Immature natural killer cell (primary cell): Measurements from ENCODE around the gene ANKZF1. TPM values are rescaled to one million over a fixed set of nuclear protein-coding genes. Genes with fewer than 3 reads are reported as not detected.

ENCODE experiments used
- DNase-seq, 3 donors: peaks; one replicate each; pipeline ENCODE4 v3.0.0; 2022; ENCODE audit warnings: mixed read lengths in 1 of 3
- H3K27ac Mint-ChIP-seq, 6 donors: one replicate each; pipeline ENCODE4 v1.8.0; 2020; ENCODE audit warnings: mixed read lengths in 6 of 6, mild to moderate bottlenecking in 5 of 6, inconsistent platforms in 4 of 6, moderate library complexity in 3 of 6
- H3K27me3 Mint-ChIP-seq, 3 donors: one replicate each; pipeline ENCODE4 v1.8.0; 2020 to 2021; ENCODE audit warnings: low read depth in 3 of 3, mild to moderate bottlenecking in 3 of 3, mixed read lengths in 3 of 3, moderate library complexity in 3 of 3, inconsistent platforms in 1 of 3
- H3K36me3 Mint-ChIP-seq, 3 donors: one replicate each; pipeline ENCODE4 v1.8.0; 2020; ENCODE audit warnings: mixed read lengths in 3 of 3, inconsistent platforms in 2 of 3, mild to moderate bottlenecking in 2 of 3
- H3K4me1 Mint-ChIP-seq, 2 donors: one replicate each; pipeline ENCODE4 v1.8.0; 2020; ENCODE audit warnings: inconsistent platforms in 2 of 2, mild to moderate bottlenecking in 2 of 2, mixed read lengths in 2 of 2, moderate library complexity in 1 of 2
- H3K4me3 Mint-ChIP-seq, 5 donors: one replicate each; pipeline ENCODE4 v1.8.0; 2020; ENCODE audit warnings: mild to moderate bottlenecking in 5 of 5, mixed read lengths in 5 of 5, inconsistent platforms in 3 of 5, moderate library complexity in 3 of 5
- H3K9me3 Mint-ChIP-seq, 6 donors: one replicate each; pipeline ENCODE4 v1.8.0; 2020; ENCODE audit warnings: mild to moderate bottlenecking in 6 of 6, mixed read lengths in 6 of 6, inconsistent platforms in 4 of 6, moderate library complexity in 3 of 6
- polyA plus RNA-seq, 3 donors: library from polyadenylated mRNA; unstranded; fragments of 300-500 nt; fragmentation: Illumina TruSeq; gene quantifications; one replicate each; pipeline ENCODE4 v1.2.3, GENCODE V29; 2021

ANKZF1 gene
- polyA plus RNA-seq, 3 donors from 2014 or later = 11.5 to 28.6 (median 22.4) TPM

DNA sequence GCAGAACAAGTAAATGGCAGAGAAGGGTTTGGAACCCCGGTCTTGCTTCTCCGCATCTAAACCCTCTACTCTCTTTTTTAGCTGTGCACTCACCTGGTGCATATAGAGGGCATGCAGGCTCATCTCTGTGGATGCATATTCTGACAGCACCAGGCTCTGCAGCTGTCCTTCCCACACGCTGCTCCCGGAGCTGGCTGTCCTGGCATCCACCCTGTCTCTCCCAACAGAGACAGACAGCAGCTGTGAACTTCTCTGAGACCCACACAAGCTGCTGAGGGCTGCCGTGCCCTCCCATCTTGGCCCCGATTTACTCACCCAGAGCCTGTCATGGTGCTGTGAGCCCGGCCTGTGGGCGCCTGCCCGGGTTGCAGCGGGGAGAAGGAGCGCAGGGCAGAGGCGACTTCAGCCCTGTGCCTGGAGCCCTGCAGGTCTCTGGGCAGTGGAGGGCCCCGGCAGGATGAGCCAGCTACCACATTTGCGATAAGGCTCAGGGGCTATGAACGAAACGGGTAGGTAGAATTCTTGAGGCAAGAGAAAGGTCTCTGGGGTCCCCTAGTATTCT, 7.6 kb upstream of the ANKZF1 start:
- H3K36me3 Mint-ChIP-seq = peaks cover 20 to 45% (median 23%) of the 10 kb centered on the region in 3 donors
- peaks cover 0 to 1% (median 0%) of the 10 kb centered on the region in 6 donors for H3K9me3 Mint-ChIP-seq
- peaks cover 8 to 13% (median 8%) of the 10 kb centered on the region in 3 donors for H3K27me3 Mint-ChIP-seq
- H3K27ac Mint-ChIP-seq = no peak overlapping the region
- DNase-seq = no peak
- no peak overlapping the region for H3K4me3 Mint-ChIP-seq
- H3K4me1 Mint-ChIP-seq = peaks cover 22 to 37% of the 10 kb centered on the region in 2 donors

DNA sequence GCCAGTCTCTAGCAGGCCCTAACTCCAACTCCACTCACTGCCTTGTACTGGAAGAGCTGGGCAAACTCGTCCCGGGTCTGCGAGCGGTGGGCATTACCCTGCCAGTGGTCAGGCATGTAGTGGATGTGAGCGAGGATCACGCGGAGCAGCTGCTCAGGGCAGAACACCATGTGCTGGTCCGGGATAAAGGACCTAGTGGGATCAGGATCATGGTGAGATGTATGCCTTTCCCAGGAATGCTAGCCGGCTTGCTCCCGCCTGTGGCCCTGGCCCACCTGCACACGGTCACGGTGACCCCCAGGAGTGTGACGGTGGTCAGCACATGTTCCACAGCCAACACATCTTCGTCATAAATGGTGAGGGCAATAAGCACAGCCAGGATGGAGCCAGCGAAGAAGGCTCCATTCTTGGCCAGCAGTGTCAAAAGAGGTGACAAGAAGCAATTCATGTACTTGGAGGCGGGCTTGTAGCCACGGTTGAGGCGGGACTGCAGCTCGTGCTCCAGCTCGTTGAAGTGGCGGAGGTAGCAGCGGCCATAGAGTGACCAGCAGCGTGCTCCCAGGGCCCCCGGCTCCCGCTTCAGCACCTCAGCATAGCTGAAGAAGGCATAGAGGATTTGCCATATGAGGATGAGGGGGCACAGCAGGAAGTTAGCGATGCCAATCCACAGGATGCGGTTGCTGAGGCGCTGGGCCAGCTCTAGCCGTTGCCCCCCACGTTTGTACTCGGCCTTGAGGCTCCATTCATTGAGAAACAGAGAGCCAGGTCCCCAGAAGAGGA, 5.6 kb upstream of the ANKZF1 start:
- H3K4me1 Mint-ChIP-seq = peaks cover 26 to 41% of the 10 kb centered on the region in 2 donors
- H3K27ac Mint-ChIP-seq = no peak overlapping the region
- H3K36me3 Mint-ChIP-seq = peaks cover 20 to 45% (median 23%) of the 10 kb centered on the region in 3 donors
- H3K4me3 Mint-ChIP-seq = no peak overlapping the region
- H3K27me3 Mint-ChIP-seq = peaks cover 0 to 8% (median 3%) of the 10 kb centered on the region in 3 donors
- no peak for DNase-seq
- no peaks in the 10 kb centered on the region for H3K9me3 Mint-ChIP-seq

DNA sequence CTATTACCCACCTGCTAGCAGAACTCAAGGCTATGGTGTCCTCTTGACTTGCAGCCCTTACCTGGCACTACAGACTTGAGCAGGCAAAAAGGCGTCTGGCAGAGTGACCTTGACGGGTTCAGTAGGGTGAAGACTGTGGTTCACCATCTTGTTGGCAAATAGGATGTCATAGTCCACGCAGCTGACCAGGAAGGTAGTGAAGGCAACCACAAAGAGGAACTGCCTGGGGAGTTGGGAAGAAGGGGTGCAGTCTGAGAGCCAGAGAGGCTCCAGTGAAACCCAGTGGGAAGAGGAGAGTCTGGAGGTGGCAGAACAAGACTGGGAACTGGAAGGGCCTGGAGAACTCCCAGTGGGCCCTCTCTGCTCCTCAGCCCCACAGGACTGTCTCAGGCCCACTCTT, 4.3 kb upstream of the ANKZF1 start:
- H3K27me3 Mint-ChIP-seq = peaks cover 6 to 10% (median 6%) of the 10 kb centered on the region in 3 donors
- H3K4me3 Mint-ChIP-seq = no peak overlapping the region
- no peak for DNase-seq
- H3K4me1 Mint-ChIP-seq = peaks cover 34 to 43% of the 10 kb centered on the region in 2 donors
- H3K9me3 Mint-ChIP-seq = no peaks in the 10 kb centered on the region
- H3K27ac Mint-ChIP-seq = peak overlapping the region in 1 of 6 donors; percentile 20
- H3K36me3 Mint-ChIP-seq = peaks cover 20 to 42% (median 23%) of the 10 kb centered on the region in 3 donors

DNA sequence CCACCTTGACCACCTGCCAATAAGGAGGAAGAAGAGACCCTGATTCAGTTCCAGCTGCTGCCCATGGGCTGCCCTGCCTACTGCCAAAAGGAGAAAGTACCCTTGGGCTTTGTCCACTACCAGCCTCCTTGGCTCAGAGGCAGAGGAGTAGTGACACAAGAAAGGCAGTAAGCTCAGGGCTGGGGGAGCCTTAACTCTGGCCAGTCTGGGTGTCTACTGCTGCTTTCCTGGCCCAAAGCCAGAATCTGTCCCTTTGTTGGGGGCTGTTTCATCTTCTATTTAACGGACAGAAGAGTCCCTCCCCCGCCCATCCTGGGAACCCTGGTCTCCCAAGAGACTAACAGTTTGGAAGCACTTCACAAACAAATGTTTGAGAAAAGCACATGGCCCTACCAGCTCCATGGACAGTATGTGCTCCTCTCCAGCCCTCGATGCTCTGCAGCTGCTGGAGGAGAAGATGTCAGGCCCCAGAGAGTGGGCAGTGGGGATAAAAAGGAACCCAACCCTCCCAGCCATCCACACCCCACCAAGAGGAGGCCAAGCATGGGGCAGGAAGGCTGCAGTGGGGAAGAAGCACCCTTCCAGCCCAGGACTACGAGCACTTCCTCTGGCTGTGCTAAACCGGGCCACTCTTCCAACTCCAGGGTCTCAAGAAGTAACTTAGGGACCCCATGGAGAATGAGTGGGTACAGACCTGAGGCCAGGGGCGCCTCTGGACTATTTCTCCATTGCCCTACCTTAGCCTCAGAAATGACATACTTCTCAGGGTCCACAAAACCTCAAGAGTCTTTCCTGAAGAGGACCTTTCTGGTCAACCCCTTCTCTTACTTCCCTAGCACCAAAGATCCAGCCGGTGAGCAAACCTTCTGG, 1.3 kb upstream of the ANKZF1 start:
- H3K36me3 Mint-ChIP-seq = peaks cover 21 to 42% (median 23%) of the 10 kb centered on the region in 3 donors
- H3K27me3 Mint-ChIP-seq = peaks cover 4 to 10% (median 6%) of the 10 kb centered on the region in 3 donors
- no peak for DNase-seq
- H3K4me3 Mint-ChIP-seq = peak overlapping the region; percentile 73 to 91 (median 80)
- no peaks in the 10 kb centered on the region for H3K9me3 Mint-ChIP-seq
- peak overlapping the region in 5 of 6 donors; percentile 64 to 78 (median 77) for H3K27ac Mint-ChIP-seq
- peaks cover 50 to 69% of the 10 kb centered on the region in 2 donors for H3K4me1 Mint-ChIP-seq

DNA sequence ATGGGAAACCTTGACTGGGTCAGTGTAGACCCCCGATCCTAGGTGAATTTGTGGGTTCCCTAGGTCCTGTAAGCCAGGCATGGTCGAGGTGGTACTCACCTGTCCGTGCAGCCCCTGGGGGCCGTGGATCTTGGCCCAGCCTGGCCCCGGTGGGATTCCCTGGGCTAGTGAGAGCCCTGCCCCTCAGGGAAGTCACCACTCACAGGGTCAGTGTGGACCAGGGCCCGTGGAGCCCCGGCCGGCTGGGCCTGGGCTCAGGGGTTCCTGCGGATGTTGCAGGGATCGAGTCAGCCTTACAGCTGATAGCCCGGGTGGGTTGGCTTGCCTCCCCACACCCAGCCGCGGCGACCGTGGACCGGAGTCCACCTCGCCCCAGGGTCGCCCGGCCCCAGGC, 698 bp upstream of the ANKZF1 start:
- Mint-ChIP-seq H3K27me3 (peaks cover 4 to 9% (median 6%) of the 10 kb centered on the region in 3 donors), H3K36me3 (peaks cover 25 to 42% (median 25%) of the 10 kb centered on the region in 3 donors), H3K9me3 (no peaks in the 10 kb centered on the region), H3K4me3 (peak overlapping the region; percentile 73 to 91 (median 80)), H3K27ac (peak overlapping the region; percentile 64 to 92 (median 77)), H3K4me1 (peaks cover 50 to 69% of the 10 kb centered on the region in 2 donors)
- DNase-seq = no peak

DNA sequence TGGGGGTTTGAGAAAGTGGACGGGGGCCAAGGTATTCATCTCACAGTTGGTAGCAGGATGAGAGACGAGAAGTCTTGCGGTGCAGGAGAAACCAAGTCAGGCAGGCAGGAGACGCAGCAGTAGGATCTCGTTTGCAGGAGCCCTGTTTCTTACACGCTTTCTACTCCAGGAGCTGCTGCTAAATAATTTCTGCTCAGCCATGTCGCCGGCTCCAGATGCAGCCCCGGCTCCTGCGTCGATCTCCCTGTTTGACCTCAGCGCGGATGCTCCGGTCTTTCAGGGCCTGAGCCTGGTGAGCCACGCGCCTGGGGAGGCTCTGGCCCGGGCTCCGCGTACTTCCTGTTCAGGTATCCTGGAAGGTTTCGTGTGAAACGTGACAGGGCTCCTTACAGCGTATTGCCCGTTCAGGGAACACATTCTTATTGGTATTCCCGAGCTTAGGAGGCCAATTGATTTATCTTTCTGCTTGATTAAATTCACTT, 494 bp downstream of the ANKZF1 start:
- Mint-ChIP-seq H3K4me3 (peak overlapping the region; percentile 91 to 98 (median 96)), H3K27me3 (peaks cover 4 to 8% (median 6%) of the 10 kb centered on the region in 3 donors), H3K9me3 (no peaks in the 10 kb centered on the region), H3K36me3 (peaks cover 24 to 40% (median 25%) of the 10 kb centered on the region in 3 donors), H3K27ac (peak overlapping the region; percentile 92 to 98 (median 96)), H3K4me1 (peaks cover 48 to 64% of the 10 kb centered on the region in 2 donors)
- DNase-seq = peak in 1 of 3 donors; percentile 38

DNA sequence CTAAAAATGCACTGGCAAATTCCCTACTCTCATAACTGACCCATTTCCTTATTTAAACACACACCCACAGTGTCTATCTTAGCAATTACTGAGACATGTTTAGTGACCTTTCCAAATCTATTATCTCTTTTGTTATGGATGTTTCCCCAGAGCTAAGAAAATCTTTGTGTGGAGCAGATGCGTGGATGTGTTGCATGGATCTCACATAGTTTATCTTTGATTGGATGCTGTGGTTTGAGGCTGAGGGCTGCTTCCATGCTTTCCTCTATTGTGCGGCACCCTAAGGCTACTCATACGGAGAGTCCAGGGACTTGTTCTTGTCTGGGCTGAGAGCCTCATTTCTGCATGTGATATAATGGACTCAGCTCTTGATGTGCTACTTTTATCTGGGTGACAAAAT, 4.7 kb downstream of the ANKZF1 start:
- Mint-ChIP-seq H3K27me3 (peaks cover 4 to 7% (median 5%) of the 10 kb centered on the region in 3 donors), H3K4me1 (peaks cover 25 to 35% of the 10 kb centered on the region in 2 donors), H3K36me3 (peaks cover 35 to 55% (median 35%) of the 10 kb centered on the region in 3 donors), H3K27ac (no peak overlapping the region), H3K4me3 (no peak overlapping the region), H3K9me3 (no peaks in the 10 kb centered on the region)
- no peak for DNase-seq

DNA sequence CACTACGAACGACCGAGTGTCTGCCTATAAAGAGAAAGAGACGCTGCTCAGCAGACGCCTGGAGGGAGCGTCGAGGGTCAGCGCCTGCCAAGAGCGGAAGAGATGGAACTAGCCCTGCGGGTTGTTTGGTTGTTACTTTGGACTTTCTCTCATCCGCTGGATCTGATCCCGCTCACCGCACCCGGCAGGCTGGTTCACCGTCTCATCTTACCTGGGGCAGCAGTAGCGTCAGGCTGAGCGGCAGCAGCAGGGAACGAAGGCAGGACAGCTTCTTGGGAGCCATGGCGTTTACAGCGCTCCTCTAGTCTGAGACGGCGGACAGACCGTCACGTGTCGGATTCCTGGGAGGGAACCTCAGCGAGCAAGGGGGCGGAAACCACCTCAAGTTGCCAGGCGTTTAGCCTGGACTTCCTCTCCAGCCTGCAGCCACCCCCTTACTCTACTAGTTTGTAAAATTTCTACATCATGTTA, 13.7 kb downstream of the ANKZF1 start:
- peaks cover 43 to 47% of the 10 kb centered on the region in 2 donors for H3K4me1 Mint-ChIP-seq

DNA sequence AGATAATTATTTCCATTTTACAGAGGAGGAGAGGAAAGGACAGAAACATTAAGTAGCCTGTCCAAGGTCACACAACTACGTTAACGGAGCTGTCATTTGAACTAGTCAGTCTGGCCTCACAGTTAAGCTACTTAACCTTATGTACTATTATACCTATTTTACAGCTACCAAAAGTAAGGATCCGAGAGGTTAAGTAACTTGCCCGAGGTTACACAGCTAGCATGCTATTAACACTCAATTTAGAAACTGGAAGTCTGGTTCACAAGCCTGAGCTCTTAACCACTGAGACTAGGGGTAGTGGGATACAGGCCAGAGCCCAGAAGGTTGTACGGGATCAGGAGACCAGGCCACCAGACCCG, 15.2 kb downstream of the ANKZF1 start:
- Mint-ChIP-seq H3K4me3 (peak overlapping the region; percentile 89 to 93 (median 90)), H3K36me3 (peaks cover 3 to 13% (median 8%) of the 10 kb centered on the region in 3 donors), H3K27ac (peak overlapping the region; percentile 93 to 98 (median 98)), H3K9me3 (no peaks in the 10 kb centered on the region), H3K4me1 (peaks cover 58 to 61% of the 10 kb centered on the region in 2 donors), H3K27me3 (peaks cover 12 to 31% (median 26%) of the 10 kb centered on the region in 3 donors)
- no peak for DNase-seq

More for the DNA sequence above, 13.7 kb downstream of the ANKZF1 start:
- no peak for DNase-seq
- H3K27me3 Mint-ChIP-seq = peaks cover 12 to 31% (median 25%) of the 10 kb centered on the region in 3 donors
- peak overlapping the region in 4 of 5 donors; percentile 46 to 68 (median 49) for H3K4me3 Mint-ChIP-seq
- no peaks in the 10 kb centered on the region for H3K9me3 Mint-ChIP-seq
- peak overlapping the region in 5 of 6 donors; percentile 20 to 86 (median 68) for H3K27ac Mint-ChIP-seq
- peaks cover 0 to 7% (median 7%) of the 10 kb centered on the region in 3 donors for H3K36me3 Mint-ChIP-seq

DNA sequence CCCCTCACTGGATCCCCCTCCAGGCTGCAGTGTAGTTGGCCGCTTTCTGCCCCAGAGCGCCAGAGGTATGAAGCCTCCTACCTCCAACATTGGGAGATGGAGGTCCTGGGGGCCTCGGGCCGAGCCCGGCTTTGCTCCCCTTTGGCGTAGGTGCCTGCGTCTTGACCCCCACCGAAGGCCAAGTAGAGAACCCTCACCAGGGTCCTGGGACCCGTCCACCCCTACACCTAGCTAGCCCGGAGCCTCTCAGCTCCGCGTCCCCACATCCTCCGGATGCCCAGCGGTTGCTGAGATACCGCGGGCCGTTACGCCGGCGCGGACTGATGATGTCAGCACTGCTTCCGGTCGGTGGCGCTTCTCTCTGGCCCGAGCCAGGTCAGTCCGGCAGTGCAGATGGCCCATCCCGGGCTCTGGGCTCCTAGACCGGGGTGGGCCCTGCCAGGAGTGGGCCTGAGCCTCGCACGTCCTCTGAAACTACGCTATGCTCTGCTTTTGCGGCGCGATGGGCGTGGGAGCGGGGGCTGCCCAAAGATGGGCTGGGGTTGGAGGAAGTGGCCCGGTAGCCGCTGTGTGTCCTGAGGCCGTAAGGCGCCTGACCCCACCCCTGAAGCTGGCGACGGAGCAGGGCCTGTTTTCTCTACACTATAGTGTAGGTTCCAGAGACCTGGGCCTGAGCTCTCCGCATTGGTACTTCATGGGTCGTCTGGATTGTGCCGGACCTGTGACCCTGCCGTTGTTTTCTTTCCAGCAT, 15.7 kb downstream of the ANKZF1 start, which contains the start of the genes GLB1L and STK16:
TSS of gene GLB1L (minus strand) at position 297 of the 751 bp plus-strand sequence. CDS start 1,871 bp downstream, outside the sequence.
TSS of gene STK16 (plus strand) at position 332 of the 751 bp plus-strand sequence. CDS start 521 bp downstream, outside the sequence.
- peak; percentile 92 to 93 (median 93) for DNase-seq
- Mint-ChIP-seq H3K27me3 (peaks cover 12 to 31% (median 26%) of the 10 kb centered on the region in 3 donors), H3K9me3 (no peaks in the 10 kb centered on the region), H3K36me3 (peaks cover 0 to 16% (median 12%) of the 10 kb centered on the region in 3 donors), H3K4me3 (peak within 1 kb of the TSS; percentile 89 to 93 (median 90)), H3K27ac (peak within 1 kb of the TSS; percentile 93 to 98 (median 98)), H3K4me1 (peaks cover 63 to 67% of the 10 kb centered on the region in 2 donors)

DNA sequence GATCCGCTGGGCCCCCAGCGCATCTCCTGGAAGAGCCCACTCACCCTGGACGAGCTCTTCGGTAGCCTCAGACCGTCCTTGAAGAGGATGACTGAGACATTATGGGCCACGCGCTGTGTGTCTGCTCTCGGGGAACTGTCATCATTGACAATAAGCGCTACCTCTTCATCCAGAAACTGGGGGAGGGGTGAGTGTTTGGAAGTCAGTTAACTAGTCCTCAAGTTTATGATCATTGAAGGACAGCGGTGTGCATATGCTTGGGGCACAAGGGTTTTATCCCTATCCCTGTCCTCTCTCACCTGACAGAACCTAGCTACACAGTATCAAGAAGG, 16.3 kb downstream of the ANKZF1 start:
- peaks cover 0 to 20% (median 12%) of the 10 kb centered on the region in 3 donors for H3K36me3 Mint-ChIP-seq
- DNase-seq = no peak
- H3K4me3 Mint-ChIP-seq = peak overlapping the region; percentile 89 to 93 (median 90)
- no peaks in the 10 kb centered on the region for H3K9me3 Mint-ChIP-seq
- peak overlapping the region; percentile 93 to 98 (median 98) for H3K27ac Mint-ChIP-seq
- H3K4me1 Mint-ChIP-seq = peaks cover 69 to 72% of the 10 kb centered on the region in 2 donors
- peaks cover 12 to 31% (median 26%) of the 10 kb centered on the region in 3 donors for H3K27me3 Mint-ChIP-seq

DNA sequence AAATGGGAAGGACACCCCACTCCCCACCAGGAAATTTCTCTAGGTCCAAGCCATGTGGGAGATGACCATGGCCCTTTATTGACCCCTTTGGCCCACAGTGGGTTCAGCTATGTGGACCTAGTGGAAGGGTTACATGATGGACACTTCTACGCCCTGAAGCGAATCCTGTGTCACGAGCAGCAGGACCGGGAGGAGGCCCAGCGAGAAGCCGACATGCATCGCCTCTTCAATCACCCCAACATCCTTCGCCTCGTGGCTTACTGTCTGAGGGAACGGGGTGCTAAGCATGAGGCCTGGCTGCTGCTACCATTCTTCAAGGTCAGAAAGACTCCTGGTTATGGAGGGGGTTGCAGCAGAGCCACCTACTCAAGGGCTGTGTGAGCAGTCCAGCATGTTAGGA, 17.0 kb downstream of the ANKZF1 start:
- H3K4me3 Mint-ChIP-seq = peak overlapping the region; percentile 57 to 93 (median 90)
- peak overlapping the region; percentile 93 to 98 (median 96) for H3K27ac Mint-ChIP-seq
- H3K4me1 Mint-ChIP-seq = peaks cover 76 to 79% of the 10 kb centered on the region in 2 donors
- peaks cover 12 to 31% (median 26%) of the 10 kb centered on the region in 3 donors for H3K27me3 Mint-ChIP-seq
- H3K9me3 Mint-ChIP-seq = no peaks in the 10 kb centered on the region
- H3K36me3 Mint-ChIP-seq = peaks cover 0 to 24% (median 12%) of the 10 kb centered on the region in 3 donors
- no peak for DNase-seq
